ENCODE results near the gene TTLL8.

GRCh38 chr22:50047346-50047745 is 10.8 kb downstream of the TTLL8 start:
- TF ChIP-seq CTCF (IDR thresholded peaks at IDR 0.05; ENCODE audit: extremely low read depth in 1 of 2, insufficient read depth in 1 of 2, low read depth in 1 of 2, low read length in 2 of 2) (no peak), POLR2A (IDR thresholded peaks at IDR 0.05; ENCODE audit: low read depth, low read length) (no peak)
